ENCODE data around the gene C1orf56.

C1orf56 gene

DNA sequence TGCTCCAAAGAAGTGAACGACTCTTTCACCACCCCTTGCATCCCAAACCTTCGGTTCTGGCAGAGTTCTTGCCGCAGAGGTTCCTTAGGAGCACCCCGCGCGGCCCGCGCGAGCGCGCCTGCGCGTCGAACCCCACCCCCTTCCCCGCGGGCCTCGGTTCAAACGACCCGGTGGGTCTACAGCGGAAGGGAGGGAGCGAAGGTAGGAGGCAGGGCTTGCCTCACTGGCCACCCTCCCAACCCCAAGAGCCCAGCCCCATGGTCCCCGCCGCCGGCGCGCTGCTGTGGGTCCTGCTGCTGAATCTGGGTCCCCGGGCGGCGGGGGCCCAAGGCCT, at the start of gene C1orf56:
Gene C1orf56, plus strand, starts transcription at position 161 of the 334 bp plus-strand sequence. Its CDS starts 97 bp downstream, at position 258.
- no peak for DNase-seq

GRCh38 chr1:150997949-150998348, 49.6 kb upstream of the C1orf56 start:
- no peak for DNase-seq

DNA sequence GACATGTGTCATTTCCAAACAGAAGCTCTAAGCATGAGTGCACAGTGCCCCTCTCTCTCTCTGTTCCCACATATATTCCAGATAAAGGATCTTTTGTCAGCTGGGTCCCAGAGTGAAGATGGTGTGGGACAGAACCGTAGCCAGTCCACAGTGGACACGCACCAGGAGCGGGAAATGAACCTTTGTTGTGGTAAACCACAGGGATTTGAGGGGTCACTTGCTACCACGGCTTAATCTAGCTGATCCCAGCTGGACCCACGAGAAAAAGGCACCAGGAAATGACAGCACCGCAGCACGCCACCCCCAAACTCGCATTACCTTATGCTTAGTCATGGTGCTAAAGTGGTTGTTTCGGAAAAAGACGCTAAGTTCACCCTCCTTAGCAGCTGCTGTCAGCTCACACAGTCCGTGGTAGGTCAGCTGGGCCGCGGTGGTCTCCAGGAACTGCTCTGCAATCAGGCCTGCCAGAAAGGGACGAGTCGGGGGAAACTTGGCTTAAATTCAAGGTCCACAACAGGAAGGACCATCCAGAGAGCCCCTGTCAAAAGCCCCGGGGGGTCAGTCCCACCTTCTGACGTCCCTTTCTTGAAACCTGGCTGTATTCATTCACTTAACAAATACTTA, 48.4 kb upstream of the C1orf56 start:
- no peak for DNase-seq

GRCh38 chr1:150999926-151000325, 47.6 kb upstream of the C1orf56 start:
- no peak for DNase-seq

DNA sequence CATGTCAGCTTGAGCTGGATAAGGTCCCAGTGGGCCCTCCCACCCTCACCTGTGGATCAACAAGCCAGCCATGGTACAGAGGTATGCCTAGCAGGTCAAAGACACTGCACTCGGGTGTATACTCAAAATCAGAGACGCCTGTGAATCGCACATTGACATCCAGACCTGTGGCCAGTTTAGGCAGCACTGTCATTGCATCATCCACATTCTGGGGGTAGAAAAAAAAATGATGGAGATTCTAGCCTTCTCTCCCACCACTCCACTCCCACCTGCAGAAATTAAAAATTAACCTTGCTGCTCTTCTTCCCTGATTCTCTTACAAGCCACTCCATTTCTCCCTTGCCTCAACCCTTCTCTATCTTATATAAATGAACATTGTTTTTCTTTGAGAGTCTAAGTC, 47.1 kb upstream of the C1orf56 start:
- DNase-seq = no peak

DNA sequence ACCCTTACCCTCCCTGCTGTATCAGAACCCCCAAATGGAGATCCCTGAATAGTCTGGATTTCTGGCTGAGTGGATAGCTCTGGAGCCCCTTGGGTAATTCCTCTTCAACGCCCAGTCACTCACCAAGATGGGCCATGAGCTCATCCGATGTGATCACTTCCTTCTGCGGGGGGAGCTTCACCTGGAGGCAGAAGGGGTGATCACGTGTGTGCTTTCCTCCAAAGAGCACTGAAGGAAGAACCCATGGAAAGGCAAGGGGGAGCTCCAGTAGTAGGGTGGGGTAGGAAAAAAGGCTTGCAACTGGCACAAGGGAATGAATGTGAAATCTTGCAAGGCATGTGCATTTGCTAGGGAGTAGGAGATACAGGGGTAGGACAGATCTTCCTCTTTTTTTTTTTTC, 45.9 kb upstream of the C1orf56 start:
- DNase-seq = no peak

GRCh38 chr1:151002051-151002450, 45.5 kb upstream of the C1orf56 start:
- DNase-seq = no peak

DNA sequence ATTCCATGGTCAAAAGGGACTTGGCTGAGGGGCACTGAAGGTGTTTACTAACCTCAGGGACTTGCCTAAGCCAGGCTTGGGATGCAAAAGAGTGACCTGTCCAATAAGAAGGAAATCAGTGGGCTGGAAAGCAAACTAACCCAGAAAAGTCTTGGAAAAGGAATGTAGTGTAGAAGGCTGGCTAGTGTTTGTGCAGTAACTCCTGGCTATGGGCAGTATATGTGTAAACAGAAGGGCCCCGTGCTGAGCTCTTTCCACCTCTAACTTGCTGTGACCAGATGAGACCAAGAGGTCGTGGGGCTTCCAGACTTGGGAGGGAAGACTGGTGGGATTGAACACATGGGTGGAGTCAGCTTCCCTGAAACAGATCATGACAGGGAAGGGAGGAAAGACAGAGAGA, 44.9 kb upstream of the C1orf56 start:
- DNase-seq = no peak

- no peak for DNase-seq
These were observed 44.4 kb upstream of the C1orf56 start for GRCh38 chr1:151003180-151003579.

- DNase-seq = no peak
These were observed 41.7 kb upstream of the C1orf56 start for GRCh38 chr1:151005729-151006319.

GRCh38 chr1:151006327-151007052, 41.1 kb upstream of the C1orf56 start, which contains the start of gene MINDY1:
MINDY1 (minus strand) TSS chr1:151006902; CDS start chr1:151002617, 4,285 bp downstream.
- peak; percentile 28 for DNase-seq

DNA sequence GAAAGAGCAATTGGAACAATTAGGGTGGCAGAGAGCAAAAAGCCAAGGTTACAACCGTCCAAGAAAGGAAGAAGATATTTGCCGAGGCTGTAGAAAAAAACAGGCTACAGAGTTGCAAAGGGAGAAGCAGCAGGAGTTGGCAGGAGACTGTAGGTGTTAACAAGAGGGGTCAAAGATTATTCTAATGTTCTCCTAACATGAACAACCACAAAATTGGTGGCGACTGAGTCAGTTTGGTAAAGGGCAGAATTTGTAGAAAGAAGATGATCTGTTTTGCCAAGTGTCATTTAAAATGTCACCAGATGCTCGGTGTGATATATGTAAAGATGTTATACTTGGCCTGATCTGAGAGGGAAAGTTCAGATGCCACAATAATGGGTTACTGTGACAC, 39.7 kb upstream of the C1orf56 start:
- no peak for DNase-seq

GRCh38 chr1:151008244-151009205, 39.0 kb upstream of the C1orf56 start, which contains the start of gene PRUNE1:
PRUNE1 (plus strand) TSS chr1:151008449; CDS start chr1:151008633, 184 bp downstream.
- DNase-seq = peak; percentile 37

- no peak for DNase-seq
These were observed 38.4 kb upstream of the C1orf56 start for GRCh38 chr1:151009206-151009587.

GRCh38 chr1:151009674-151010345, 37.7 kb upstream of the C1orf56 start:
- DNase-seq = no peak

GRCh38 chr1:151010346-151010726, 37.2 kb upstream of the C1orf56 start:
- DNase-seq = no peak

GRCh38 chr1:151011154-151011850, 36.2 kb upstream of the C1orf56 start:
- DNase-seq = no peak

DNA sequence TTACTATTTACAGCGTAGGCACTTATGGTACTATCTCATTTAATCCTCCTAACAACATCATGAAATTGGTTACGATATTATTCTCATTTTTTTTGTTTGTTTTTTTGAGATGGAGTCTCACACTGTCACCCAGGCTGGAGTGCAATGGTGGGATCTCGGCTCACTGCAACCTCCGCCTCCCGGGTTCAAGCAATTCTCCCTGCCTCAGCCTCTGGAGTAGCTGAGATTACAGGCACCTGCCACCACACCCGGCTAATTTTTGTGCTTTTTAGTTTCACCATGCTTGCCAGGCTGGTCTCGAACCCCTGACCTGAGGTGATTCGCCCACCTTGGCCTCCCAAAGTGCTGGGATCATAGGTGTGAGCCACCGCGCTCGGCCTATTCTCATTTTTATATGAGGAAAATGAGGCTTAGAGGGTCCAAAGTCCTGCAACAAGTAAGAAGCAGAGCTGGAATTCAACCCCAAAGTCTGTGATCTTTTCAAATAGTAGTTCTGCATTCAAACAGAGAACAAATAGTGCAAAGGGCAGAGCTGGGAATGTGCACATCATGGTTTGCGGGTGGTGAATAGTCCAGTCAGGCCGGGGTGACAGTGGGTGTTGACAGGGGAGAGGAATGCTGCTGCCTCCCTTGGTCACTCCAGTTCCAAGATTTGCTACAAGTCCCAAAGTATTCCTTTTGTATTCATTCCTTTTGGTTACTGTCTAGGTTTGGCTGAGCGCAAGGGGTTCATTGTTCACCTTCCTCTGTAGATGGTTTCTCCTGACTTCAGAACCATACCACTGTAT, 34.7 kb upstream of the C1orf56 start:
- no peak for DNase-seq

- DNase-seq = peak; percentile 42
These were observed 34.0 kb upstream of the C1orf56 start for GRCh38 chr1:151013518-151013917.

DNA sequence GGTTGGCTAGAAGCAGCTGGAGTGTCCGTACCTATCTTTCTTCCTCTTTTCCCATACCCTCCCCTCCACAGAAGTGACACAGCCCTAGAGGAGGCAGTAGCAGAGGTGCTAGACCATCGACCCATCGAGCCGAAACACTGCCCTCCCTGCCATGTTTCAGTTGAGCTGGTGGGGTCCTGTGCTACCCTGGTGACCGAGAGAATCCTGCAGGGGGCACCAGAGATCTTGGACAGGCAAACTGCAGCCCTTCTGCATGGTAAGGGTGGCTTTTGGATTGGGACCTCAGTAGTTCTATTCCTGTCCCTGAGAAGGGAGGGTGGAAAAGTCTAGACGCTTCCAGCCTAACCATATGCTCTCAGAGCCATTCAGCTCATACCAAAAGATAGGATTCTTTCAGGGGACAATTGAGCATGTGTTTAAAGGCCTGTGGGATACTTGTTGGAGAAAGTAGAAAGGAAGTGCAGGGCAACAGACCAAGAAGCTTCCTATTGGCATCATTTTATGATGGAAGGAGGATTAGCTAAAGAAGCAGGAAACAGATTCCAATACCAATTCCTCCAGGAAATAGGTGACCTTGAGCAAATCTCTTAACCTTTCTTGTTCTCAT, 22.9 kb upstream of the C1orf56 start:
- no peak for DNase-seq

- no peak for DNase-seq
These were observed 21.1 kb upstream of the C1orf56 start for GRCh38 chr1:151026460-151026859.

Measured in NCI-H524 treated with DMSO at 0.1 percent for 48 hours (cell line).